ENCODE data around the gene SCGB1C1.

The SCGB1C1 gene

GRCh38 chr11:209275-210121 is 16.6 kb downstream of the SCGB1C1 start:
- Histone ChIP-seq H2AFZ (ENCODE audit: low read depth, low read length, severe bottlenecking) (no peak overlapping the region), H3K27ac (ENCODE audit: low read depth, low read length) (0 out of 2 replicates have a peak overlapping the region, but pooled peaks have one; percentile 94), H3K36me3 (ENCODE audit: low read length) (no peaks in the 10 kb centered on the region), H3K9me2 (replicated peaks; ENCODE audit: insufficient read depth, low read length) (no peaks in the 10 kb centered on the region), H3K27me3 (ENCODE audit: low read length) (no peaks in the 10 kb centered on the region), H3K79me2 (ENCODE audit: insufficient read depth, low read length) (peaks cover 30% of the 10 kb centered on the region), H3K9ac (ENCODE audit: low read length) (peak overlapping the region; percentile 80), H3K9me3 (ENCODE audit: insufficient read depth, low read length) (no peaks in the 10 kb centered on the region), H3F3A (ENCODE audit: insufficient read depth) (peaks cover 9% of the 10 kb centered on the region), H4K20me1 (ENCODE audit: low read depth, low read length) (no peaks in the 10 kb centered on the region; the same call in 1 of the 2 replicates), H3K4me2 (ENCODE audit: low read depth, low read length, poor library complexity, severe bottlenecking) (peak overlapping the region; percentile 69), H3K4me3 (ENCODE audit: insufficient read depth, low read length, poor library complexity, severe bottlenecking) (peak overlapping the region; percentile 74)
- TF ChIP-seq, protein P1, sequence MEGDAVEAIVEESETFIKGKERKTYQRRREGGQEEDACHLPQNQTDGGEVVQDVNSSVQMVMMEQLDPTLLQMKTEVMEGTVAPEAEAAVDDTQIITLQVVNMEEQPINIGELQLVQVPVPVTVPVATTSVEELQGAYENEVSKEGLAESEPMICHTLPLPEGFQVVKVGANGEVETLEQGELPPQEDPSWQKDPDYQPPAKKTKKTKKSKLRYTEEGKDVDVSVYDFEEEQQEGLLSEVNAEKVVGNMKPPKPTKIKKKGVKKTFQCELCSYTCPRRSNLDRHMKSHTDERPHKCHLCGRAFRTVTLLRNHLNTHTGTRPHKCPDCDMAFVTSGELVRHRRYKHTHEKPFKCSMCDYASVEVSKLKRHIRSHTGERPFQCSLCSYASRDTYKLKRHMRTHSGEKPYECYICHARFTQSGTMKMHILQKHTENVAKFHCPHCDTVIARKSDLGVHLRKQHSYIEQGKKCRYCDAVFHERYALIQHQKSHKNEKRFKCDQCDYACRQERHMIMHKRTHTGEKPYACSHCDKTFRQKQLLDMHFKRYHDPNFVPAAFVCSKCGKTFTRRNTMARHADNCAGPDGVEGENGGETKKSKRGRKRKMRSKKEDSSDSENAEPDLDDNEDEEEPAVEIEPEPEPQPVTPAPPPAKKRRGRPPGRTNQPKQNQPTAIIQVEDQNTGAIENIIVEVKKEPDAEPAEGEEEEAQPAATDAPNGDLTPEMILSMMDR (IDR thresholded peaks at IDR 0.05; ENCODE audit: insufficient read depth, low read length, poor library complexity, severe bottlenecking), result no peak
- TF ChIP-seq EZH2phosphoT487 (conservative IDR thresholded peaks at IDR 0.05; ENCODE audit: low read length), result no peak

GRCh38 chr11:210122-210802 is 17.4 kb downstream of the SCGB1C1 start:
- Histone ChIP-seq H3K36me3 (ENCODE audit: low read length) (no peaks in the 10 kb centered on the region), H3K27me3 (ENCODE audit: low read length) (no peaks in the 10 kb centered on the region), H3K27ac (ENCODE audit: low read depth, low read length) (no peak overlapping the region), H3K4me3 (ENCODE audit: insufficient read depth, low read length, poor library complexity, severe bottlenecking) (no peak overlapping the region), H4K20me1 (ENCODE audit: low read depth, low read length) (no peaks in the 10 kb centered on the region; the same call in 1 of the 2 replicates), H3K79me2 (ENCODE audit: insufficient read depth, low read length) (peaks cover 30% of the 10 kb centered on the region), H2AFZ (ENCODE audit: low read depth, low read length, severe bottlenecking) (no peak overlapping the region), H3K9me2 (replicated peaks; ENCODE audit: insufficient read depth, low read length) (no peaks in the 10 kb centered on the region), H3K9me3 (ENCODE audit: insufficient read depth, low read length) (no peaks in the 10 kb centered on the region), H3K4me2 (ENCODE audit: low read depth, low read length, poor library complexity, severe bottlenecking) (peak overlapping the region; percentile 69), H3K9ac (ENCODE audit: low read length) (peak overlapping the region; percentile 80), H3F3A (ENCODE audit: insufficient read depth) (peaks cover 9% of the 10 kb centered on the region)
- no peak for TF ChIP-seq EZH2phosphoT487 (conservative IDR thresholded peaks at IDR 0.05; ENCODE audit: low read length)
- TF ChIP-seq, protein P1 (IDR thresholded peaks at IDR 0.05; ENCODE audit: insufficient read depth, low read length, poor library complexity, severe bottlenecking), result no peak

- Histone ChIP-seq H3K9ac (ENCODE audit: low read length) (no peak overlapping the region), H3K36me3 (ENCODE audit: low read length) (no peaks in the 10 kb centered on the region), H3F3A (ENCODE audit: insufficient read depth) (peaks cover 13% of the 10 kb centered on the region), H3K9me2 (replicated peaks; ENCODE audit: insufficient read depth, low read length) (no peaks in the 10 kb centered on the region), H3K4me3 (ENCODE audit: insufficient read depth, low read length, poor library complexity, severe bottlenecking) (no peak overlapping the region), H3K79me2 (ENCODE audit: insufficient read depth, low read length) (peaks cover 30% of the 10 kb centered on the region), H3K27me3 (ENCODE audit: low read length) (no peaks in the 10 kb centered on the region), H3K4me2 (ENCODE audit: low read depth, low read length, poor library complexity, severe bottlenecking) (no peak overlapping the region), H2AFZ (ENCODE audit: low read depth, low read length, severe bottlenecking) (no peak overlapping the region), H3K27ac (ENCODE audit: low read depth, low read length) (no peak overlapping the region), H4K20me1 (ENCODE audit: low read depth, low read length) (no peaks in the 10 kb centered on the region; the same call in 1 of the 2 replicates), H3K9me3 (ENCODE audit: insufficient read depth, low read length) (no peaks in the 10 kb centered on the region)
- TF ChIP-seq, protein P1 (IDR thresholded peaks at IDR 0.05; ENCODE audit: insufficient read depth, low read length, poor library complexity, severe bottlenecking), result no peak
- no peak for TF ChIP-seq EZH2phosphoT487 (conservative IDR thresholded peaks at IDR 0.05; ENCODE audit: low read length)
Measured at GRCh38 chr11:210803-211180, 17.9 kb downstream of the SCGB1C1 start.
